ENCODE results near the gene INTS1.

Gene INTS1

DNA sequence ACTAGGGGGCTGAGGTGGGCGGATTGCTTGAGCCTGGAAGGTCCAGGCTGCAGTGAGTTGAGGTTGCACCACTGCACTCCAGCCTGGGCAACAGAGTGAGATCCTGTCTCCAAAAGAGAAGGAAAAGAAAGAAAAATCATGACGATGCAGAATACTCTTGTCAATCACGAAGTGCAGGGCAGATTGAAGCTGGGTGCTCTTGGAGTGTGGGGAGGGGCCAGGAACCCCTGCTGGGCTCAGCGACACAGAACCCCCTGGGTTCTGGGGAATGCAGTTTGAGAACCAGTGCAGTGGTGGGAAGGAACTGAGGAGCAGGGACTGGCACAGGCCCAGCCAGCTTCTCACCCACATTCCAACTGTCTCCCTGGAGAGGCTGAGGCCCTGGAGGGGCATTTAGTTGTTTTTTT lies 10.8 kb upstream of the INTS1 start:
- no peak for DNase-seq (ENCODE audit: insufficient read length, low spot score)
- FAIRE-seq: no peak
- TF ChIP-seq, protein P1, sequence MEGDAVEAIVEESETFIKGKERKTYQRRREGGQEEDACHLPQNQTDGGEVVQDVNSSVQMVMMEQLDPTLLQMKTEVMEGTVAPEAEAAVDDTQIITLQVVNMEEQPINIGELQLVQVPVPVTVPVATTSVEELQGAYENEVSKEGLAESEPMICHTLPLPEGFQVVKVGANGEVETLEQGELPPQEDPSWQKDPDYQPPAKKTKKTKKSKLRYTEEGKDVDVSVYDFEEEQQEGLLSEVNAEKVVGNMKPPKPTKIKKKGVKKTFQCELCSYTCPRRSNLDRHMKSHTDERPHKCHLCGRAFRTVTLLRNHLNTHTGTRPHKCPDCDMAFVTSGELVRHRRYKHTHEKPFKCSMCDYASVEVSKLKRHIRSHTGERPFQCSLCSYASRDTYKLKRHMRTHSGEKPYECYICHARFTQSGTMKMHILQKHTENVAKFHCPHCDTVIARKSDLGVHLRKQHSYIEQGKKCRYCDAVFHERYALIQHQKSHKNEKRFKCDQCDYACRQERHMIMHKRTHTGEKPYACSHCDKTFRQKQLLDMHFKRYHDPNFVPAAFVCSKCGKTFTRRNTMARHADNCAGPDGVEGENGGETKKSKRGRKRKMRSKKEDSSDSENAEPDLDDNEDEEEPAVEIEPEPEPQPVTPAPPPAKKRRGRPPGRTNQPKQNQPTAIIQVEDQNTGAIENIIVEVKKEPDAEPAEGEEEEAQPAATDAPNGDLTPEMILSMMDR (IDR thresholded peaks at IDR 0.05; ENCODE audit: insufficient read depth, missing control alignments): no peak

DNA sequence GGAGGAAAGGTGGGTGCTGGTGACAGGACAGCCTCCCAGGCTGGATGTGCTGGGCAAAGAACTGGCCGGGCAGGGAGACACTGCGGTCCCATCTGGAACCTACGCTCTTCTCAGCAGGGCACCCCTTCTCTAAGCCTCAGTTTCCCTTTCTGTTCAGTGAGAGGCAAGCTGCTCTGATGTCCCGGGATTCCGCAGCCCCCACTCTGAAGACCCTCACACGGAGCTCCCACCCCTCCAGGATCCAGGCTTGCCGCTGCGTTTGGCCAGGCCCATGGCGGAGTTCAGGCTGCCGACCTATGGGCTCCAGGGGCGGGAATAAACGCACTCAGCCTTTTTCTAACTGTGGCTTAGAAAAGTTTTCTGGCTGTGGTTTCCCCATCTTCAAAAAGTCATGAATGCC lies 10.2 kb upstream of the INTS1 start:
- DNase-seq (ENCODE audit: insufficient read length, low spot score) (no peak), FAIRE-seq (no peak)
- TF ChIP-seq, protein P1 (IDR thresholded peaks at IDR 0.05; ENCODE audit: insufficient read depth, missing control alignments): no peak

DNA sequence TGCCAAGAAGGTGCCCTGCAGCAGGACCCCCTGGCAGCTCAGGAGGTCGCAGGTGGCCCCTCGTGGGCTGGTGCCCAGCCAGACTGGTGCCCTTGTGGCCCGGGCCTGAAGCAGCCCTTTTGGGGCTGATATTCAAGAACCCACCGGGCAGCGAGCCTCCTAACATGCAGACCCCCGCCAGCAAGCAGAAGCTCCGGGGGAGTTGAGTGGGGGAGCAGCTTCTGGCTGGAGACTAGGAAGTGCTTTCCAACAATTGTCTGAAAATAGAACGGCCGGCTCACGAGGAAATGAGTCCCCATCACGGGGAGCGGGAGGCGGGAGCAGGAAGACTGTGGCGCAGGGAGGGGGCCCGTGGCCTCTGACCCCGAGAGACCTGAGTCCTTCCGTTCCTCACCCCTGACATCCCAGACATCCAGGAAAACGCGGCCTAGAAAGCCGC lies 9.5 kb upstream of the INTS1 start:
- FAIRE-seq (no peak), DNase-seq (ENCODE audit: insufficient read length, low spot score) (no peak)
- TF ChIP-seq, protein P1 (IDR thresholded peaks at IDR 0.05; ENCODE audit: insufficient read depth, missing control alignments): no peak

DNA sequence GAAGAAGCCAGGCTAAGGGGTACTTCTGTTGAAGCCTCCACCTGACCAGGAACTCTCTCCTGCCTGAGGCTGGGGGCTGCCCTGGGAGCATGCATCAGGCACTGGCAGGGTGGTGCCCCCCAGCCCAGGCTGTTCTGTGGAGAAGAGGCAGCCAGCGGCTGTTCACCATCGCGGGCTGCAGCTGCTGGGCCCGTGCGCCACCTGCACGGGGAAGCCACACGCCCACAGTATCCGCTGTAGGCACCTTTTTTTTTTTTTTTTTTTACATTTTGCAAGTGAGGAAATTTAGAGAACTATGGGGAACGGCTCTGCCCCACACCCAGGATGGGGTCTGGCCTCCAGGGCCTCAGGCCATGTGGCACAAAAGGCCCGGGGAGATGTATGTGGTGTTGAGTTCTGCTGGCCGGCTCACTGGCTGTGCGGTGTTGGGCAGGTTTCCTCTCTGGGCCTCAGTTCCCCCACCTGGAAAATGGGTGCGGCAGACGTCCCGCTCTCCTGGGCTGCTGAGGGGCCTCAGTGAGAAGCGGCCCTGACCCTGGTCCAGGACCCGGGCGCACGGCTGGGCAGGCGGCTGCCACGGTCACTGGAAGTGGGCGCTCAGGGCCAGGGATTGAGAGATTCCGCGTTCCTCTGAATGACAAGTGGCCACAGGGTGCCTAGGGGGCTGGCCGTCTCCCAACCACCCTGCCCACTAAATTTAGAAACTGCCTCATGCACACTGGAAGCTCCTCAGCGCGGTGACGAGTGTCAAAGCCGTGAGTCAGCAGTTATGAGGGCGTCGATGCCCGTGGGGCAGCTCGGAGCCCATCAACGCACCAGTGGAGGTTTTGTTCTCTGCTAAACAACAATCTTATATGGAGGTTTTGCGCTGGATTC lies 8.8 kb upstream of the INTS1 start:
- TF ChIP-seq, protein P1 (IDR thresholded peaks at IDR 0.05; ENCODE audit: insufficient read depth, missing control alignments): no peak
- no peak for FAIRE-seq
- no peak for DNase-seq (ENCODE audit: insufficient read length, low spot score)

DNA sequence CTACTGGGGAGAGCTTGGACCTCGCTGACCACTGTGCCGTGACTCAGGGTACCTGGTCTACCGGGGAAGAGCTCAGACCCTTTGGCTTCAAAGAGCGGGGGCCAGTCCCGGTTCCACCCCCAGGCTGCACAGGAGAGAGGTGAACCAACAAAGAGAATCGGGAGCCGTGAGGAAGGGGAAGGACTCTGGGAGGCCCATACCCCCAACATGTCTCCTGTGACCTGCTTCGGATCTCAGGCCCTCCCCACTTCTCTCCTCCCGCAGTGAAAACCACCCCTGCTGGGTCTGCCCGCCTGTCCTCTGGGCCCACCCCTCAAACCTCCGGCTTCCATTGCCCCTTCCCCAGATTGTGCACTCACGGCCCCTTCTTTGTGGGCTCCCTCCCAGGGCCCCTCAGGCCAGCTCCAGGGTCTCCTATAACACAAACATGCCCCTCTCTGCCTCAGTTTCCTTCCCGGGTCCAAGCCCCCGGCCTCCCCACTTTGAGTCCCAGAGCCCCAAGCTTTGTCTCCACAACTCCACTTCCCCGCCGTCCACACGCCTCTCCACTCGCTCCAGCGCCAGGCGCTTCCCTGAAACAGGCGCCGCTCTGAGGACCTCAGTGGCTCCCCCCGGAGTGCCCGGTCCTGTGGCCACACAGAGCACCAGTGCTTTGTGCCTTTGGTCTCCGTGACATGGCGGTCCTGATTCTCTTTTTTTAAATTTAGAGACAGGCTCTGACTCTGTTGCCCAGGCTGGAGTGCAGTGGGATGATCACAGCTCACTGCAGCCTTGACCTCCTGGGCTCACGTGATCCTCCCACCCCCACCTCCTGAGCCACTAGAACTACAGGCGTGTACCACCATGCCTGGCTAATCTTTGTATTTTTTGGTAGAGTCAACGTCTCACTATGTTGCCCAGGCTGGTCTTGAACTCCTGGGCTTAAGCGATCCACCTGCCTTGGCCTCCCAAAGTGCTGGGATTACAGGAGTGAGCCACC lies 7.5 kb upstream of the INTS1 start:
- FAIRE-seq (no peak), DNase-seq (ENCODE audit: insufficient read length, low spot score) (no peak)

DNA sequence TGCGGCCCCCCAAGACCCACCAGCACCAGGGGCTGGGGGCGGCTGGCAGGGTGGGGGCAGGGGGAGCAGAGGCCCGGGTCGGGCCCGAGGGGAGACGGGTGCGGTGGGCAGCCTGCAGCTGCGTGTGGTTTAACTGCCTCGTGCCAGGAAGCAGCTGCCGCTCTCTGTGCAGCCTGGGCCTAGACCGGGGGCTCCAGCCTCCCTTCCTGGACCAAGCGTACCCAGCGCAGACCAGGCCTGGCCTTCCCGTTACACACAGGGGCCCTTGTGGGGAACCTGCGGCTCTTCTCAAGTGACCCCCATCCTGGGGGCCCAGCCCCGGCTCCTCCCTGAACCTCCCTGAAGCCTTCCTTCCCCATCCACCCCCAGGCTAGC lies 6.6 kb upstream of the INTS1 start:
- DNase-seq (ENCODE audit: insufficient read length, low spot score) (no peak), FAIRE-seq (no peak)
- TF ChIP-seq, protein P1 (IDR thresholded peaks at IDR 0.05; ENCODE audit: insufficient read depth, missing control alignments): no peak

More for the DNA sequence above, 7.5 kb upstream of the INTS1 start:
- TF ChIP-seq, protein P1 (IDR thresholded peaks at IDR 0.05; ENCODE audit: insufficient read depth, missing control alignments): no peak

All from D721Med (cell line).